T-helper 2 cell treated with Interferon-gamma antibody and Interleukin-4, amounts not matched to agents 100 ng/mL and 5 ng/mL, for 36 hours (primary cell): Measurements from ENCODE around the gene TEX29. TPM values are rescaled to one million over a fixed set of nuclear protein-coding genes. Genes with fewer than 3 reads are reported as not detected.

Experiments used
- intact Hi-C: fragments of 100-400 bp; cut with micrococcal nuclease; formaldehyde crosslinking; loops from one replicate; pipeline ENCODE4 v1.15.1; 2023
- total RNA-seq: library from RNA; stranded (reverse); gene quantifications from 2 replicates; pipeline ENCODE4 v1.2.3, GENCODE V29; 2022

TEX29 gene
- total RNA-seq, 1 donor from 2014 or later: 0.61 TPM

GRCh38 chr13:111367340-111367739 is 46.9 kb downstream of the TEX29 start:
- intact Hi-C loops: no loop called here

GRCh38 chr13:111368091-111368490 is 47.6 kb downstream of the TEX29 start:
- intact Hi-C loops: no loop called here

- intact Hi-C loops: no loop called here
These were observed 49.7 kb downstream of the TEX29 start for GRCh38 chr13:111370147-111370546.

- intact Hi-C loops: no loop called here
These were observed 50.4 kb downstream of the TEX29 start for GRCh38 chr13:111370570-111371535.

- intact Hi-C loops: no loop called here
These were observed 51.3 kb downstream of the TEX29 start for GRCh38 chr13:111371720-111372119.

- intact Hi-C loops: no loop called here
These were observed 52.4 kb downstream of the TEX29 start for GRCh38 chr13:111372651-111373425.

- intact Hi-C loops: no loop called here
These were observed 53.0 kb downstream of the TEX29 start for GRCh38 chr13:111373486-111373885.

- intact Hi-C loops: no loop called here
These were observed 60.0 kb downstream of the TEX29 start for GRCh38 chr13:111380431-111380830.

- intact Hi-C loops: no loop called here
These were observed 62.0 kb downstream of the TEX29 start for GRCh38 chr13:111382411-111382810.

- intact Hi-C loops: no loop called here
These were observed 62.4 kb downstream of the TEX29 start for GRCh38 chr13:111382877-111383276.

GRCh38 chr13:111383591-111384440 is 63.4 kb downstream of the TEX29 start:
- intact Hi-C loops: no loop called here

- intact Hi-C loops: no loop called here
These were observed 64.2 kb downstream of the TEX29 start for GRCh38 chr13:111384441-111385182.

GRCh38 chr13:111385183-111385857 is 64.9 kb downstream of the TEX29 start:
- intact Hi-C loops: no loop called here

GRCh38 chr13:111387026-111387871 is 66.8 kb downstream of the TEX29 start:
- intact Hi-C loops: no loop called here

GRCh38 chr13:111387945-111388600 is 67.6 kb downstream of the TEX29 start:
- intact Hi-C loops: no loop called here

GRCh38 chr13:111388851-111389500 is 68.5 kb downstream of the TEX29 start:
- intact Hi-C loops: no loop called here

- intact Hi-C loops: no loop called here
These were observed 69.4 kb downstream of the TEX29 start for GRCh38 chr13:111389621-111390521.
